ENCODE data around the gene AGBL1. TPM values are rescaled to one million over a fixed set of nuclear protein-coding genes. Genes with fewer than 3 reads are reported as not detected.

Gene AGBL1
- total RNA-seq, 1 experiment from 2014 or later = not detected

DNA sequence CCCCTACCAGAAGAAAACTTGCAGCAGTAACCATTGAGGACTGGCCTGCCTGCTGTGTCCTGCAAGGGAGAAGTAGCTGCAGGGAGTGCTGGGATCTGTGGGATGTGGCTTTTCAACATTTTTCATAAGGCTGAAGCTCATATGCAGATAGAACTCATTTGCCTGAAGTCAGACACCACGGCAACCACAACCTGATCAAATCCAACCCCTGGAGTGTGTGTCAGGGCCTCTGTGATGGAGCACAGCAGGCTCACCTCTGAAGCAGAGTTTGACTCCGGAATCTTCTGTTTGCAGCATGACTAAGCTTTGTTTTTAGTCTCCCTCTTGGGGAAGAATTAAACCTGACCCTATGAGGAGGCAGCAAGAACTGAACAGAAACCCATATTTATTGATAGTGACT is 508.7 kb downstream of the AGBL1 start:
- Histone ChIP-seq H3K27ac (ENCODE audit: low read depth, low read length, poor library complexity, severe bottlenecking) (no peak overlapping the region), H3K36me3 (ENCODE audit: insufficient read depth, low read length, poor library complexity, severe bottlenecking) (no peaks in the 10 kb centered on the region), H3K27me3 (replicated peaks; ENCODE audit: insufficient read depth, low read depth, low read length, poor library complexity) (no peaks in the 10 kb centered on the region), H3K4me3 (ENCODE audit: low read depth, low read length, poor library complexity, severe bottlenecking) (no peak overlapping the region), H3K4me1 (ENCODE audit: insufficient read depth, low read length, poor library complexity, severe bottlenecking) (no peaks in the 10 kb centered on the region), H3K9me3 (ENCODE audit: low read depth, low read length, poor library complexity, severe bottlenecking) (peaks cover 12% of the 10 kb centered on the region)
- TF ChIP-seq EZH2 (IDR thresholded peaks at IDR 0.05; ENCODE audit: borderline replicate concordance, low read depth, low read length, poor library complexity, severe bottlenecking) = no peak
- TF ChIP-seq, protein P1, sequence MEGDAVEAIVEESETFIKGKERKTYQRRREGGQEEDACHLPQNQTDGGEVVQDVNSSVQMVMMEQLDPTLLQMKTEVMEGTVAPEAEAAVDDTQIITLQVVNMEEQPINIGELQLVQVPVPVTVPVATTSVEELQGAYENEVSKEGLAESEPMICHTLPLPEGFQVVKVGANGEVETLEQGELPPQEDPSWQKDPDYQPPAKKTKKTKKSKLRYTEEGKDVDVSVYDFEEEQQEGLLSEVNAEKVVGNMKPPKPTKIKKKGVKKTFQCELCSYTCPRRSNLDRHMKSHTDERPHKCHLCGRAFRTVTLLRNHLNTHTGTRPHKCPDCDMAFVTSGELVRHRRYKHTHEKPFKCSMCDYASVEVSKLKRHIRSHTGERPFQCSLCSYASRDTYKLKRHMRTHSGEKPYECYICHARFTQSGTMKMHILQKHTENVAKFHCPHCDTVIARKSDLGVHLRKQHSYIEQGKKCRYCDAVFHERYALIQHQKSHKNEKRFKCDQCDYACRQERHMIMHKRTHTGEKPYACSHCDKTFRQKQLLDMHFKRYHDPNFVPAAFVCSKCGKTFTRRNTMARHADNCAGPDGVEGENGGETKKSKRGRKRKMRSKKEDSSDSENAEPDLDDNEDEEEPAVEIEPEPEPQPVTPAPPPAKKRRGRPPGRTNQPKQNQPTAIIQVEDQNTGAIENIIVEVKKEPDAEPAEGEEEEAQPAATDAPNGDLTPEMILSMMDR (conservative IDR thresholded peaks at IDR 0.05; ENCODE audit: low read depth, low read length) = no peak
- no peak for DNase-seq (ENCODE audit: low spot score)
- CTCF ChIA-PET = no interaction called here
- intact Hi-C loops (cut with micrococcal nuclease; ENCODE audit: unreplicated experiment) = no loop called here
- POLR2A ChIA-PET (ENCODE audit: low non-redundant PET) = no interaction called here
- no TSS peak for BruUV-seq (replicated peaks)

DNA sequence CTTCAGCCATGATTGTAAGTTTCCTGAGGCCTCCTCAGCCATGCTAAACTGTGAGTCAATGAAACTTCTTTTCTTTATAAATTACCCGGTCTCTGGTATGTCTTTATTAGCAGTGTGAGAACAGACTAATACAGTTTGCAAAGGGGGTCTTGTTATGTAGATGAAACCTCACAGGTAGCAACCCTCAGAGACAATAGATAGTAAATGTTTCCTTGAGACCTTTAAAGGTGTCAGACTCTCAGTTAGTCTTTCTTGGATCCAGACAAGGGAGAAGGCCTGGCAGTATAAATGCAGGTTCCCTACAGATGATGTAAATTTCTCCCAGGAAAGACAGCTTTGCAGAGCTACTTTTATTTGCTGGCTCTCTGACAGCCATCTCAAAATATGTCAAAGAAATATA is 510.8 kb downstream of the AGBL1 start:
- no peak for DNase-seq (ENCODE audit: low spot score)
- Histone ChIP-seq H3K4me3 (ENCODE audit: low read depth, low read length, poor library complexity, severe bottlenecking) (no peak overlapping the region), H3K27ac (ENCODE audit: low read depth, low read length, poor library complexity, severe bottlenecking) (no peak overlapping the region), H3K4me1 (ENCODE audit: insufficient read depth, low read length, poor library complexity, severe bottlenecking) (no peaks in the 10 kb centered on the region), H3K9me3 (ENCODE audit: low read depth, low read length, poor library complexity, severe bottlenecking) (peaks cover 7% of the 10 kb centered on the region), H3K27me3 (replicated peaks; ENCODE audit: insufficient read depth, low read depth, low read length, poor library complexity) (no peaks in the 10 kb centered on the region), H3K36me3 (ENCODE audit: insufficient read depth, low read length, poor library complexity, severe bottlenecking) (no peaks in the 10 kb centered on the region)
- TF ChIP-seq, protein P1 (conservative IDR thresholded peaks at IDR 0.05; ENCODE audit: low read depth, low read length) = no peak
- no peak for TF ChIP-seq EZH2 (IDR thresholded peaks at IDR 0.05; ENCODE audit: borderline replicate concordance, low read depth, low read length, poor library complexity, severe bottlenecking)
- ChIA-PET CTCF (no interaction called here), POLR2A (ENCODE audit: low non-redundant PET) (no interaction called here)
- intact Hi-C loops (cut with micrococcal nuclease; ENCODE audit: unreplicated experiment) = no loop called here
- BruUV-seq (replicated peaks) = no TSS peak

GRCh38 chr15:86591158-86591557 is 511.5 kb downstream of the AGBL1 start:
- H3K9me3 ChIP-seq (ENCODE audit: low read depth, low read length, poor library complexity, severe bottlenecking) = peaks cover 7% of the 10 kb centered on the region

More at GRCh38 chr15:86591158-86591557, 511.5 kb downstream of the AGBL1 start:
- intact Hi-C loops (cut with micrococcal nuclease; ENCODE audit: unreplicated experiment) = no loop called here
- no peaks in the 10 kb centered on the region for H3K36me3 ChIP-seq (ENCODE audit: insufficient read depth, low read length, poor library complexity, severe bottlenecking)
- ChIA-PET CTCF (no interaction called here), POLR2A (ENCODE audit: low non-redundant PET) (no interaction called here)
- H3K4me3 ChIP-seq (ENCODE audit: low read depth, low read length, poor library complexity, severe bottlenecking) = no peak overlapping the region
- TF ChIP-seq, protein P1 (conservative IDR thresholded peaks at IDR 0.05; ENCODE audit: low read depth, low read length) = no peak
- TF ChIP-seq EZH2 (IDR thresholded peaks at IDR 0.05; ENCODE audit: borderline replicate concordance, low read depth, low read length, poor library complexity, severe bottlenecking) = no peak
- no peak overlapping the region for H3K27ac ChIP-seq (ENCODE audit: low read depth, low read length, poor library complexity, severe bottlenecking)
- H3K4me1 ChIP-seq (ENCODE audit: insufficient read depth, low read length, poor library complexity, severe bottlenecking) = no peaks in the 10 kb centered on the region
- no peaks in the 10 kb centered on the region for H3K27me3 ChIP-seq (replicated peaks; ENCODE audit: insufficient read depth, low read depth, low read length, poor library complexity)
- no peak for DNase-seq (ENCODE audit: low spot score)
- no TSS peak for BruUV-seq (replicated peaks)
